Activated CD4-positive, alpha-beta T cell treated with anti-CD3 and anti-CD28 coated beads for 36 hours (primary cell): ENCODE data around the gene HS3ST4. TPM values are rescaled to one million over a fixed set of nuclear protein-coding genes. Genes with fewer than 3 reads are reported as not detected.

Source experiments
- ATAC-seq: fragments of 200-7000 bp; cut with Tn5 transposase; one replicate; pipeline ENCODE4 v1.10.0; 2021; ENCODE audit warnings: mild to moderate bottlenecking, moderate library complexity
- CTCF ChIA-PET: fragments of 350-600 bp; sonication (Branson Sonifier 250); formaldehyde crosslinking; loops from one replicate; lab custom pipeline; 2021; ENCODE audit warnings: antibody characterized with exemption; lab: Charles Lee
- POLR2A ChIA-PET: fragments of 350-600 bp; sonication (Branson Sonifier 250); formaldehyde crosslinking; loops from one replicate; lab custom pipeline; 2021; ENCODE audit warnings: antibody characterized with exemption, inconsistent platforms; lab: Charles Lee
- DNase-seq: peaks from one replicate; pipeline ENCODE4 v3.0.0-alpha.2; 2020
- H3K27ac Mint-ChIP-seq: one replicate; pipeline ENCODE4 v1.8.0; 2021; ENCODE audit warnings: mixed read lengths
- H3K27me3 Mint-ChIP-seq: one replicate; pipeline ENCODE4 v1.8.0; 2021; ENCODE audit warnings: mixed read lengths
- H3K36me3 Mint-ChIP-seq: one replicate; pipeline ENCODE4 v1.8.0; 2021; ENCODE audit warnings: low read depth, mixed read lengths
- H3K4me1 Mint-ChIP-seq: one replicate; pipeline ENCODE4 v1.8.0; 2021; ENCODE audit warnings: mixed read lengths
- H3K4me3 Mint-ChIP-seq: one replicate; pipeline ENCODE4 v1.8.0; 2021; ENCODE audit warnings: mild to moderate bottlenecking, moderate library complexity, mixed read lengths
- H3K9me3 Mint-ChIP-seq: one replicate; pipeline ENCODE4 v1.8.0; 2021; ENCODE audit warnings: low read depth, mixed read lengths
- intact Hi-C, 2 experiments: fragments of 100-400 bp; cut with DNase I in 1 of 2; cut with micrococcal nuclease in 1 of 2; formaldehyde crosslinking; loops; one replicate each; pipeline versions ENCODE4 v1.14.2 to v1.15.1; 2022 to 2024; cut with DNase I, micrococcal nuclease
- total RNA-seq, 2 experiments: library from RNA; stranded (reverse); gene quantifications; one replicate each; pipeline ENCODE4 v1.2.3, GENCODE V29; 2021

The HS3ST4 gene
- total RNA-seq, 2 experiments from 2014 or later = not detected

DNA sequence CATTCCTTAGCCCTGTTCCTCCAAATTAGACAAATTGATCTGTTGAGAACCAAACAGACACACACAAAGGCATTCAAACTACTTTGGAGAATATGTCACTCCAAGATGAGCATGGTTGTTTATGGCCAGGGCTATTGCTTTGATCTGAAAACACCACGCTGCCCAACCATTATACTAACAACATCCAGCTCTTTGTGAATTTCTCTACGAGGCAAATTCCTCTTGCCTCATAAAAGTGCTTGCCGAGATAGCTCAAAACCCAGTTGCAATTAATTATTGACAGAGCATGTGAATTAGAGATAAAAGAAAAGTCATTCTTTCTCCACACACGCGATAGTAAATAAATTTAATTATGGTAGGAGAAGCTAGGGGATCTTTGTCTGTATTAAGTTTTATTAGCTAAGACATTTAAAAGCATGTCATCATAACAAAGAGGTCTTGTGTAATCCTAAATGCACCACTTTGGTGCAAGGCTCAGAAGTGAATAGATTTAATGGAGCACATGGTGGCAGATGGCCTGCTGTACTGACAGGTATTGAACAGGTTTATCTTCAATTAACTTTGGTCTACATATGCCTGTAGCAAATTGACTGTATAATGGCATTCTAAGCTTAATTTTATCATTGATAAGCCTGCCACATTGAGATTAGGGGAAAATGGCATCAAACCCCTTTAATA lies 441.8 kb downstream of the HS3ST4 start:
- intact Hi-C loops = no loop called here
- no peak for DNase-seq
- no peak overlapping the region for H3K27ac Mint-ChIP-seq
- no peak overlapping the region for H3K4me3 Mint-ChIP-seq
- no peaks in the 10 kb centered on the region for H3K36me3 Mint-ChIP-seq
- no peak for ATAC-seq
- no peaks in the 10 kb centered on the region for H3K4me1 Mint-ChIP-seq
- H3K9me3 Mint-ChIP-seq = no peaks in the 10 kb centered on the region
- peaks cover 9% of the 10 kb centered on the region for H3K27me3 Mint-ChIP-seq
- ChIA-PET POLR2A (interaction anchor here (0.5 kb wide), 1 partner anchor 13 kb away, joined by 3 read pairs; no protein-coding TSS in a partner anchor), CTCF (no interaction called here)

DNA sequence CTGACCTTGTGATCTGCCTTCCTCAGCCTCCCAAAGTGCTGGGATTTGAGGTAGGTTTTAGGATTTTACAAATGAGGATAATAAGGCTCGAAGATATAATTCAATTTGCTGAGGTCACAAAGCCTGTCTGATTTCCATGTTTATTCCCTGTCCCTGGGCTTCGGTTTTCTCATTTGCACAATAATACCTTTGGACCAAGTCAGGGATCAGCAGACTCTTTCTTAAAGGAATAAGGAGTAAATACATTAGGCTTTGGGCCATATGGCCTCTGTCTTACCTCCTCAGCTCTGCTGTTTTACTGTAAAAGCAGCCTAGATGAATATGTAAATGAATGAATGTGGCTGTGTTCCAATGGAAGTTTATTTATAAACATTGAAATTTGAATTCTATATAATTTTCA lies 442.8 kb downstream of the HS3ST4 start:
- DNase-seq (no peak), ATAC-seq (no peak)
- Mint-ChIP-seq H3K4me1 (no peaks in the 10 kb centered on the region), H3K27ac (no peak overlapping the region), H3K36me3 (no peaks in the 10 kb centered on the region), H3K4me3 (no peak overlapping the region), H3K27me3 (peaks cover 7% of the 10 kb centered on the region), H3K9me3 (no peaks in the 10 kb centered on the region)
- intact Hi-C loops = no loop called here
- ChIA-PET CTCF (no interaction called here), POLR2A (no interaction called here)

DNA sequence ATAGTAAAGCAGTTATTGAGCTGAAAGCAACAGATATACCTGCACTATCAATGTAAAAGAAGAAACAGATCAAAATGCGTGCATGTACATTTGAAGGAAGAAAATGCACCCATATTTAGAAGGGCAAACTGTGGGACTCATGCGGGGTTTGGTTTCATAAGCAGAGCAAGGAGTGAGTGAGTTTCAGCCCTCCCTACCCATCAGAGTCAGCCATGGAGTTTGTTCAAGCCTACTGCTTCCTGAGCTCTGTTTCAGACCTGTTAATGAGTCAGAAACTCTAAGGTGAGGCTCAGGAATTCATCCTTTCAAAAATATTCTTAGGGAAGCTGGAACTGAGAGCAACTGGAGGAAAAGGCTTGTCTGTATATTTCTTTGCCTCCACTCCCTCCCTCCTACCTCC lies 446.2 kb downstream of the HS3ST4 start:
- ChIA-PET CTCF (interaction anchor here (0.6 kb wide), 1 partner anchor 18 kb away, joined by 3 read pairs; no protein-coding TSS in a partner anchor), POLR2A (no interaction called here)
- Mint-ChIP-seq H3K4me3 (no peak overlapping the region), H3K36me3 (no peaks in the 10 kb centered on the region), H3K27me3 (peaks cover 6% of the 10 kb centered on the region), H3K4me1 (no peaks in the 10 kb centered on the region), H3K9me3 (no peaks in the 10 kb centered on the region), H3K27ac (no peak overlapping the region)
- no peak for ATAC-seq
- no peak for DNase-seq
- intact Hi-C loops = no loop called here

DNA sequence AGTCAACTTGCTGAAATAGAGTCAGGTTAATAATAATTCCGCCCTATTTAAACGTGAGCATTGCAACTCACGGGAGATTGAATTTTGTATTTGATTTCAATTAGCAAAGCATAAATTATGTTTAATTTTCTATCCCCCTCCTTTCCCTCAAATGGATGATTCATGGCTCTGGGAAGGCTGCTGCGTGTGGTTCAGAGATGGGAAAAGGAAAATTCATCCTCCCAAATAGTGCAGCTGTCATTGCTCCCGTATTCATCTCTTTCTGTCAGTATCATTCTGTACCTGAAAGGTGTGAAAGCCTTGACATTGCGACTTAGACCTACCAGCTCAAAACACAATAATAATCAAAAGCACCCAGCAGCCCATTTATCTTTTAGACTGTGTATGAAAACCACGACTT lies 447.3 kb downstream of the HS3ST4 start:
- H3K9me3 Mint-ChIP-seq = no peaks in the 10 kb centered on the region
- H3K27ac Mint-ChIP-seq = no peak overlapping the region
- H3K4me3 Mint-ChIP-seq = no peak overlapping the region
- ATAC-seq (no peak), DNase-seq (no peak)
- no peaks in the 10 kb centered on the region for H3K4me1 Mint-ChIP-seq
- ChIA-PET POLR2A (no interaction called here), CTCF (interaction anchor here (0.6 kb wide), 1 partner anchor 533 kb away, joined by 3 read pairs; no protein-coding TSS in a partner anchor)
- peaks cover 8% of the 10 kb centered on the region for H3K27me3 Mint-ChIP-seq
- no peaks in the 10 kb centered on the region for H3K36me3 Mint-ChIP-seq
- intact Hi-C loops = no loop called here

DNA sequence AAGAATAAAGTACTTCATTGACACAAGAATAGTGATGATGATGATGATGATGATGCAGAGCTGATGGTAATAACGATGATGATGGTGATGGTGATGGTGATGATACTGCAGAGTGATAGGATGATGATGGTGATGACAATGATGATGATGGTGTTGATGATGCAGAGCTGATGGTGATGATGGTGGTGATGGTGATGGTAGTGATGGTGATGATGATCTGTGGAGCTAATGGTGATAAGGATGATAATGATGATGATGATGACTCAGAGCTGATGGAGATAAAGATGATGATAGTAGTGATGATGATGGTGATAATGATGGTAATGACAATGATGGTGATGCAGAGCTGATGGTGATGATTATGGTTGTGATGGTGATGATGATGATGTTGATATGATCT lies 448.1 kb downstream of the HS3ST4 start:
- ChIA-PET CTCF (no interaction called here), POLR2A (no interaction called here)
- DNase-seq = no peak
- H3K4me1 Mint-ChIP-seq = no peaks in the 10 kb centered on the region
- ATAC-seq = no peak
- H3K27me3 Mint-ChIP-seq = peaks cover 8% of the 10 kb centered on the region
- H3K4me3 Mint-ChIP-seq = no peak overlapping the region
- no peaks in the 10 kb centered on the region for H3K36me3 Mint-ChIP-seq
- H3K9me3 Mint-ChIP-seq = no peaks in the 10 kb centered on the region
- intact Hi-C loops = no loop called here
- H3K27ac Mint-ChIP-seq = no peak overlapping the region

DNA sequence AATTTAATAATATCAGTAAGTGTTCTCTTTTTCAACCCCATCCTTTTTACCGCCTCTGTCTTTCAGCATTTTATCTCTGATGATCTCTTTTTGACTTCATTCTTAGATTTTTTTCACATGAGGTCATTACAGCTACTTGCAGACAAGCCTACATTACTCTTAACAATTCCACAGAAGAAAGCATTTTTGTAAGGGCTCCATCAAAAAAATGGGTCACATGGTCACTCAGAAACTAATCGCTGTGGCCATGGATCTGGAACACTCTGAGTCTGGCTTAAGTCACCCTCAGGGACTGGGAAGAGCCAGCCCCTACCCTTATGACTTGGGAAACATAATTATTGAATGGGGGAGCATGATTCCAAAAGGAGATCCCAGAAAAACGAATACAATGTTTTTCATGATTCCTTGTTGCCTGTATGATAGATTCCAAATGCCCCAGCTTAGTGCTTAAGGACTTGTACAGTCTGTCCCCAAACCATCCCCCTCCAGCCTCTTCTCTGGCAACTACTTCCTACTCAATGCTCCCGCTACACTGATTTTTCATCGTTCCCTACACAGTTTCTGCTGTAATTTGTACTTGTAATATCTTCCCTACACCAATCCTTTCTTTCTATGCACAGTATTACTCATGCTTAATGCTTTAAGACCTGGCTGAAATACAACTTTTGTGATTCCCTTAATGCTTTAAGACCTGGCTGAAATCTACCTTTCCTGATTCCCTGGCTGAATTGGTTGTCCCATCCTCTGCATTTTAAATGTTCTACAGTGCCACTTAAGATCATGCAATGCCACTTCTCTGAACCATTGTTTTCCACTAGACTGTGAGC lies 457.8 kb downstream of the HS3ST4 start:
- CTCF ChIA-PET = interaction anchor here (0.6 to 0.7 kb wide), 2 partner anchors 58 to 868 kb away, joined by 3 read pairs; no protein-coding TSS in a partner anchor
- H3K36me3 Mint-ChIP-seq = no peaks in the 10 kb centered on the region
- DNase-seq (no peak), ATAC-seq (no peak)
- H3K4me3 Mint-ChIP-seq = no peak overlapping the region
- peaks cover 5% of the 10 kb centered on the region for H3K27me3 Mint-ChIP-seq
- POLR2A ChIA-PET = no interaction called here
- no peaks in the 10 kb centered on the region for H3K9me3 Mint-ChIP-seq
- H3K4me1 Mint-ChIP-seq = no peaks in the 10 kb centered on the region
- H3K27ac Mint-ChIP-seq = no peak overlapping the region
- intact Hi-C loops = no loop called here

DNA sequence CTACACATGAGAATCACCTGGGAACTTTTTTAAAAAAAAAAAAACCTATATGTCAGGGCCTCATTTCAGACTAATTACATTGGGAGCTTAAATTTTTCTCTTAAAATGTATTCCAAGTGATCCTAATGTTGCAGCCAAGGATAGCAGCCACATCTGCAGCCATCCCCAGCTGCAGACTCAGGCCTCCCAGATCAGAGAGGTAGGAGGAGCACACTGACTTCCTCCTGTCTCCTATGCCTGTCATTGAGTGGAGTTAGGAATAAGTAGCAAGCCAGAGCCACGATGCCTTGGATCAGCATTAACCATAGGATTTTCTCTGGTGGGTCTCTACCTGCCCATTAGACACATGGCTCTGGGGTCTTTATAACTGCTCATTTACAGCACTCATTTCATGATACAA lies 463.5 kb downstream of the HS3ST4 start:
- ChIA-PET POLR2A (no interaction called here), CTCF (no interaction called here)
- H3K4me3 Mint-ChIP-seq = no peak overlapping the region

DNA sequence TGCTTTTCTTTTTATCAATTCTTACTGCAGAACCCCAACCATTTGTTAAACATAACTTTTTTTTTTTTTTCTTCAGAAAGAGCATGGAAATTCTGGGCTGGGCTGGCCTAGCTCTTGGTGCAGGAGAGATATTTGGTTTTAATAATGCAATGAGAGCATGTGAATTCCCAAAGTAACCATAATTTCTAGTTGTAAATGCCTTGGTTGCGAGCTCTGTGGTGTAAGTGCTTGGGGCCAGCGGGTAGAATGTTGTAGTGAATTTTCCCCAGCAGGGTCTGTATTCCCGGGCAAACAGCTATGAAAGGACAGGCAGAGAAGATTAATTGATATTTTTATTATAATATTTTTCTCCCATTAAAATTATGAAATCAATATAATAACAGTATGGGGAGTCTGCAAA lies 465.6 kb downstream of the HS3ST4 start:
- no peaks in the 10 kb centered on the region for H3K36me3 Mint-ChIP-seq
- POLR2A ChIA-PET = interaction anchor here (0.6 kb wide), 1 partner anchor 74 kb away, joined by 3 read pairs; no protein-coding TSS in a partner anchor
- intact Hi-C loops = no loop called here

More for the DNA sequence above, 463.5 kb downstream of the HS3ST4 start:
- no peaks in the 10 kb centered on the region for H3K9me3 Mint-ChIP-seq
- DNase-seq (no peak), ATAC-seq (no peak)
- intact Hi-C loops = no loop called here
- H3K27ac Mint-ChIP-seq = no peak overlapping the region
- H3K4me1 Mint-ChIP-seq = no peaks in the 10 kb centered on the region
- no peaks in the 10 kb centered on the region for H3K36me3 Mint-ChIP-seq
- H3K27me3 Mint-ChIP-seq = no peaks in the 10 kb centered on the region

DNA sequence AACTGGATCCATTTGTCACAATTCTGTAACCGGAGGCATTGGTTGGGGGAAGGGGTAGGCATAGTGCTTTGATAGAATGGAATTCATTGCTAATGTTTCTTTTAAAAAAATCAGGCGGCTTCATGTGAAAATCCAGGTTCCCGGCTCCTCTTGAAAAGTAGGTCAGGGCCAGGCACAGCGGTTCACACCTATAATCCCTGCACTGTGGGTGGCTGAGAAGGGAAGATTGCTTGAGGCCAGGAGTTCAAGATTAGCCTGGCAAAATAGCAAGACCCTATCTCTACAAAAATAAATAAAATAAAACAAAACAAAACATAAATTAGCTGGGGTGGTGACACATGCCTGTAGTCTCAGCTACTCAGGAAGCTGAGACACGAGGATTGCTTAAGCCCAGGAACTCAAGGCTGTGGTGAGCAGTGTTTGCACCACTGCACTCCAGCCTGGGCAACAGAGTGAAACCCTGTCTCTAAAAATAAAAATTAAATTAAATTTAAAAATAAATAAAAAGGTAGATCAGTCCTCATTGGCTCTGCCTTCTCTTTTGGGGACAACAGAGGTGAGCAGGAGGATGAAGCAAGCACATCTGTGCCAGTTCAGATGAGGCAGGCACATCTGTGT lies 466.5 kb downstream of the HS3ST4 start:
- no peaks in the 10 kb centered on the region for H3K27me3 Mint-ChIP-seq
- ChIA-PET POLR2A (no interaction called here), CTCF (no interaction called here)
- H3K4me3 Mint-ChIP-seq = no peak overlapping the region
- H3K9me3 Mint-ChIP-seq = no peaks in the 10 kb centered on the region
- no peak for DNase-seq
- intact Hi-C loops = no loop called here
- no peak for ATAC-seq
- no peaks in the 10 kb centered on the region for H3K4me1 Mint-ChIP-seq
- H3K36me3 Mint-ChIP-seq = no peaks in the 10 kb centered on the region
- no peak overlapping the region for H3K27ac Mint-ChIP-seq

More for the DNA sequence above, 465.6 kb downstream of the HS3ST4 start:
- DNase-seq (no peak), ATAC-seq (no peak)
- H3K4me3 Mint-ChIP-seq = no peak overlapping the region
- H3K27me3 Mint-ChIP-seq = no peaks in the 10 kb centered on the region
- H3K4me1 Mint-ChIP-seq = no peaks in the 10 kb centered on the region
- CTCF ChIA-PET = no interaction called here
- H3K9me3 Mint-ChIP-seq = no peaks in the 10 kb centered on the region
- no peak overlapping the region for H3K27ac Mint-ChIP-seq

DNA sequence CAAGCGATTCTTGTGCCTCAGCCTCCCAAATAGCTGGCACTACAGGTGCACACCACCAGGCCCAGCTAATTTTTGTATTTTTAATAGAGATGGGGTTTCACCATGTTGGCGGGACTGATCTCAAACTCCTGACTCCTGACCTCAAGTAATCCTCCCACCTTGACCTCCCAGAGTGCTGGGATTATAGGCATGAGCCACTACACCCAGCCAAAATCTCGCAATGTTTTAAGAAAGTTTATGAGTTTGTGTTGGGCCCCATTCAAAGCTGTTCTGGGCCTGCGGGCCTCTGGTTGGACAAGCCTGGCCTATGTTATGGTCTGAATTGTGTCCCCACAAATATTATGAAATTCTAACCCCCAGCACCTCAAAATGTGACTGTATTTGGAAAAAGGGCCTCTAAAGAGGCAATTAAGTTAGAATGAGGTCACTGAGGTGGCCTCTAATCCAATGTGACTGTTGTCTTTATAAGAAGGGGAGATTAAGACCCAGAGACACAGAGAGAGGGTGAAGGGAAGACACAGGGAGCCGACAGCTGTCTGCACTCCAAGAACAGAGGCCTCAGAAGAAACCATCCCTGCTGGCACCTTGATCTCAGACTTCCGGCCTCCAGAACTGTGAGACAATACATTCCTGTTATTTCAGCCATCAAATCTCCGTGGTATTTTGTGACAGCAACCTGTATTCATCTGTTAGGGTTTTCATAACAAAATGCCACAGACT lies 469.9 kb downstream of the HS3ST4 start:
- H3K27ac Mint-ChIP-seq = no peak overlapping the region
- ChIA-PET POLR2A (no interaction called here), CTCF (interaction anchor here (0.7 kb wide), 1 partner anchor 16 kb away, joined by 3 read pairs; no protein-coding TSS in a partner anchor)
- no peaks in the 10 kb centered on the region for H3K9me3 Mint-ChIP-seq
- ATAC-seq (no peak), DNase-seq (no peak)
- H3K4me1 Mint-ChIP-seq = no peaks in the 10 kb centered on the region
- H3K36me3 Mint-ChIP-seq = no peaks in the 10 kb centered on the region
- H3K27me3 Mint-ChIP-seq = peaks cover 5% of the 10 kb centered on the region
- intact Hi-C loops = no loop called here
- no peak overlapping the region for H3K4me3 Mint-ChIP-seq

DNA sequence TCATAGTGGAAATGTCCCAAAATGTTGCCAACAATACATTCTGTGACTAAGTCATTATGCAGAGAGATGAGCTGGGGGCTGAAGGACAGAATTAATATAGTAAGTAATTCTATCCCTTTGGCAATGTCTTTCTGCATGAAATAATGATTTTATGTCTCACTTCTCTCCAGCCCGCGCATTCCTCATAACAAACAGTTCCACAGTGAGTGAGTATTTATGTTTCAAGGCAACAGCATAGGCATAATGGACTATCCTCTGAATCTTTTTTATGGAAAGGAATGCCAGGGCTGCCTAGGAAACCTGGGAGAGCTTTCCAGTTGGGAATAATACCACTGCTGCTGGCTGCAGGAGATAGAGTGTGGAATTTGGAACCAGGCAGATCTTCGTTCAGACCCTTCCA lies 477.7 kb downstream of the HS3ST4 start:
- Mint-ChIP-seq H3K4me1 (no peaks in the 10 kb centered on the region), H3K9me3 (no peaks in the 10 kb centered on the region), H3K4me3 (no peak overlapping the region), H3K27me3 (peaks cover 21% of the 10 kb centered on the region), H3K36me3 (no peaks in the 10 kb centered on the region), H3K27ac (no peak overlapping the region)
- POLR2A ChIA-PET = no interaction called here
- CTCF ChIA-PET = no interaction called here
- DNase-seq (no peak), ATAC-seq (no peak)
- intact Hi-C loops = no loop called here
